Fibroblast of villous mesenchyme (primary cell): Measurements from ENCODE around the gene SPINK5. TPM values are rescaled to one million over a fixed set of nuclear protein-coding genes. Genes with fewer than 3 reads are reported as not detected.

Source experiments
- DNase-seq: peaks from one replicate; pipeline ENCODE4 v3.0.0-alpha.2; 2010; ENCODE audit warnings: low read depth
- H3K4me3 ChIP-seq: 2 replicates; pipeline ENCODE4 v1.5.1; 2011; ENCODE audit warnings: low read depth, mild to moderate bottlenecking, low read length
- CTCF ChIP-seq: IDR thresholded peaks from 2 replicates; pipeline ENCODE4 v1.5.1; 2012; ENCODE audit warnings: low read depth, mild to moderate bottlenecking, low read length; ENCODE audit not compliant: insufficient read depth
- total RNA-seq: library from RNA; depleted of rRNA; stranded (reverse); fragments of >200 nt; gene quantifications from 2 replicates; pipeline ENCODE4 v1.2.3, GENCODE V29; 2012

Gene SPINK5
- total RNA-seq, 1 donor = not detected

- no peak for DNase-seq
- no peak overlapping the region for H3K4me3 ChIP-seq
- no peak for TF ChIP-seq CTCF
Observed at GRCh38 chr5:148120317-148120716, 56.5 kb downstream of the SPINK5 start.

- peak; percentile 27 for TF ChIP-seq CTCF
- DNase-seq = peak; percentile 7
- no peak overlapping the region for H3K4me3 ChIP-seq
Observed at GRCh38 chr5:148125641-148126040, 61.9 kb downstream of the SPINK5 start.

GRCh38 chr5:148135091-148136048 lies 71.6 kb downstream of the SPINK5 start:
- no peak for DNase-seq
- no peak for TF ChIP-seq CTCF
- no peak overlapping the region for H3K4me3 ChIP-seq

- no peak for DNase-seq
- H3K4me3 ChIP-seq = no peak overlapping the region
- TF ChIP-seq CTCF = no peak
Observed at GRCh38 chr5:148140846-148141245, 77.1 kb downstream of the SPINK5 start.

- H3K4me3 ChIP-seq = no peak overlapping the region
- no peak for TF ChIP-seq CTCF
- DNase-seq = no peak
Observed at GRCh38 chr5:148141645-148142044, 77.9 kb downstream of the SPINK5 start.

- DNase-seq = peak; percentile 8
- no peak overlapping the region for H3K4me3 ChIP-seq
- no peak for TF ChIP-seq CTCF
Observed at GRCh38 chr5:148145916-148146315, 82.1 kb downstream of the SPINK5 start.
